Endothelial cell of umbilical vein (primary cell): ENCODE data around the gene ZNF581. TPM values are rescaled to one million over a fixed set of nuclear protein-coding genes. Genes with fewer than 3 reads are reported as not detected.
A peak's percentile ranks its signal among the peaks of the same experiment; 100 is the strongest.

Experiments
- BruUV-seq: library from RNA; stranded (reverse); fragments of 400-500 nt; replicated peaks from 2 replicates; lab custom pipeline; 2021; lab: Mats Ljungman, UMichigan
- CTCF ChIA-PET: fragments of 300-600, 350-600 bp; sonication (Branson Sonifier 250); formaldehyde crosslinking; loops from one replicate; lab custom pipeline; 2021; ENCODE audit warnings: antibody characterized with exemption, inconsistent platforms; lab: Charles Lee
- POLR2A ChIA-PET: fragments of 300-600, 350-600 bp; sonication (Branson Sonifier 250); formaldehyde crosslinking; loops from one replicate; lab custom pipeline; 2021; ENCODE audit warnings: antibody characterized with exemption, inconsistent platforms; lab: Charles Lee
- DNase-seq: peaks from one replicate; pipeline ENCODE4 v3.0.0-alpha.2; 2011; ENCODE audit warnings: low read depth, low spot score
- FAIRE-seq: peaks from 2 replicates; lab custom pipeline; 2011; peaks lifted over from hg19 to GRCh38; lab: Jason Lieb, UNC
- H2AFZ ChIP-seq: 2 replicates; pipeline ENCODE4 v1.6.0; 2012; ENCODE audit warnings: low read depth, low read length, control low read depth, inconsistent platforms
- H3K27ac ChIP-seq: 2 replicates; pipeline ENCODE4 v1.5.1; 2011; ENCODE audit warnings: low read depth, mild to moderate bottlenecking, control low read depth, low read length, moderate library complexity; ENCODE audit not compliant: insufficient read depth
- H3K27me3 ChIP-seq, 2 experiments: 2 replicates each; pipeline versions ENCODE4 v1.6.0 to v1.6.1; 2011; ENCODE audit warnings: low read length in 2 of 2, mixed read lengths in 1 of 2; ENCODE audit not compliant: control insufficient read depth in 2 of 2, insufficient read depth in 2 of 2
- H3K36me3 ChIP-seq, 2 experiments: 2 replicates in 1 of 2; 3 replicates in 1 of 2; pipeline ENCODE4 v1.5.1; 2011; ENCODE audit warnings: low read length in 2 of 2, mild to moderate bottlenecking in 1 of 2, moderate library complexity in 1 of 2; ENCODE audit not compliant: control insufficient read depth in 2 of 2, insufficient read depth in 2 of 2; ENCODE audit errors: extremely low read depth in 1 of 2
- H3K4me1 ChIP-seq: 3 replicates; pipeline ENCODE4 v1.5.1; 2011; ENCODE audit warnings: mild to moderate bottlenecking, low read length; ENCODE audit not compliant: control insufficient read depth, insufficient read depth; ENCODE audit errors: extremely low read depth
- H3K4me2 ChIP-seq: 2 replicates; pipeline ENCODE4 v1.6.1; 2011; ENCODE audit warnings: low read length, control low read depth, mixed read lengths; ENCODE audit not compliant: insufficient read depth
- H3K4me3 ChIP-seq, 3 experiments: fragments of 200-600 bp in 1 of 3; sonication (generic), shearing (Covaris generic) in 1 of 3; replicated peaks in 1 of 3; 2 replicates each; pipeline ENCODE4 v1.5.1; 2011 to 2016; ENCODE audit warnings: control low read depth in 3 of 3, low read length in 3 of 3, mild to moderate bottlenecking in 2 of 3, inconsistent platforms in 1 of 3, low read depth in 1 of 3, moderate library complexity in 1 of 3; ENCODE audit not compliant: insufficient read depth in 1 of 3
- H3K79me2 ChIP-seq: 2 replicates; pipeline ENCODE4 v1.6.0; 2012; ENCODE audit warnings: low read length, inconsistent platforms; ENCODE audit not compliant: control insufficient read depth, insufficient read depth
- H3K9ac ChIP-seq: replicated peaks from 2 replicates; pipeline ENCODE3; 2011; ENCODE audit warnings: low read length, control low read depth; ENCODE audit not compliant: insufficient read depth; ENCODE audit errors: extremely low read depth
- H3K9me1 ChIP-seq: replicated peaks from 3 replicates; pipeline ENCODE4 v1.6.0; 2011; ENCODE audit warnings: mild to moderate bottlenecking, low read length; ENCODE audit not compliant: control insufficient read depth, insufficient read depth; ENCODE audit errors: extremely low read depth
- H3K9me3 ChIP-seq: replicated peaks from 2 replicates; pipeline ENCODE4 v1.5.1; 2012; ENCODE audit warnings: low read length, inconsistent platforms; ENCODE audit not compliant: control insufficient read depth, insufficient read depth
- H4K20me1 ChIP-seq: replicated peaks from 2 replicates; pipeline ENCODE3; 2011; ENCODE audit warnings: mild to moderate bottlenecking, low read length; ENCODE audit not compliant: control insufficient read depth, insufficient read depth; ENCODE audit errors: extremely low read depth
- CTCF ChIP-seq, 2 donors: IDR thresholded peaks; 1 replicate in 1 of 2; 2 replicates in 1 of 2; pipeline ENCODE4 v1.5.1; 2011; ENCODE audit warnings: low read length in 2 of 2, mild to moderate bottlenecking in 2 of 2, moderate library complexity in 2 of 2, control low read depth in 1 of 2, inconsistent platforms in 1 of 2, low read depth in 1 of 2; ENCODE audit not compliant: insufficient read depth in 1 of 2; ENCODE audit errors: extremely low read depth in 1 of 2
- EZH2 ChIP-seq: IDR thresholded peaks from 2 replicates; pipeline ENCODE4 v1.6.1; 2012; ENCODE audit warnings: borderline replicate concordance, low read depth, mild to moderate bottlenecking, moderate library complexity, low read length, inconsistent platforms; ENCODE audit not compliant: severe bottlenecking
- FOS ChIP-seq: IDR thresholded peaks from 2 replicates; pipeline ENCODE4 v1.6.1; 2011; ENCODE audit warnings: mild to moderate bottlenecking, low read length, moderate library complexity, borderline replicate concordance; ENCODE audit not compliant: insufficient read depth
- GATA2 ChIP-seq: IDR thresholded peaks from 2 replicates; pipeline ENCODE4 v1.7.0; 2011; ENCODE audit warnings: low read depth, mild to moderate bottlenecking, moderate library complexity, mixed read lengths, low read length; ENCODE audit not compliant: insufficient read length, insufficient read depth
- JUN ChIP-seq: IDR thresholded peaks from 2 replicates; pipeline ENCODE4 v1.6.1; 2011; ENCODE audit warnings: borderline replicate concordance, low read depth; ENCODE audit not compliant: insufficient read length, insufficient read depth
- MYC ChIP-seq: IDR thresholded peaks from one replicate; pipeline ENCODE4 v1.6.1; 2011; ENCODE audit warnings: mild to moderate bottlenecking, low read depth, low read length
- POLR2A ChIP-seq: IDR thresholded peaks from 2 replicates; pipeline ENCODE4 v1.6.1; 2012; ENCODE audit warnings: low read depth, mild to moderate bottlenecking, control low read depth, low read length
- POLR2AphosphoS5 ChIP-seq: IDR thresholded peaks from 2 replicates; pipeline ENCODE4 v1.6.1; 2012; ENCODE audit warnings: low read depth, mild to moderate bottlenecking, control low read depth, low read length, moderate library complexity; ENCODE audit not compliant: insufficient read depth
- dilution Hi-C: fragments of 300-500 bp; cut with MboI; formaldehyde crosslinking; loops from one replicate; pipeline ENCODE4 v1.15.0; 2019; ENCODE audit warnings: low sequenced_read_pairs; ENCODE audit not compliant: extremely low pct_ligation_motif_present
- intact Hi-C: fragments of 100-400 bp; cut with micrococcal nuclease; formaldehyde crosslinking; loops from one replicate; pipeline ENCODE4 v1.10.0; 2022
- polyA plus RNA-seq, 4 experiments: library from polyadenylated mRNA; depleted of rRNA in 3 of 4; stranded (reverse) in 3 of 4; unstranded in 1 of 4; fragments of >200 nt; gene quantifications; 2 replicates each; pipeline versions ENCODE4 v1.2.1 to v1.2.3, GENCODE V29; 2011 to 2012; ENCODE audit warnings: missing spikeins in 1 of 4
- total RNA-seq: library from RNA; stranded (reverse); gene quantifications from 2 replicates; pipeline ENCODE4 v1.2.3, GENCODE V29; 2021

The ZNF581 gene
- total and polyA plus RNA-seq, 2 donors (not counting 3 experiments of a cell fraction or from before 2014, with no cell fraction given), result 31.4 to 32.3 TPM

- no TSS peak for BruUV-seq
- ChIA-PET POLR2A (no interaction called here), CTCF (interaction anchor here (1.4 to 1.7 kb wide), 2 partner anchors 12 to 168 kb away, joined by 3 to 4 read pairs; partner anchors contain the start of gene CCDC106)
- dilution Hi-C loops, result no loop called here
- no peak for FAIRE-seq
- Histone ChIP-seq H3K27ac (peak overlapping the region; percentile 93), H3K9me1 (no peaks in the 10 kb centered on the region), H3K36me3 (no peaks in the 10 kb centered on the region), H3K79me2 (peaks cover 22% of the 10 kb centered on the region), H3K9me3 (no peaks in the 10 kb centered on the region), H2AFZ (no peak overlapping the region), H3K9ac (peak overlapping the region; percentile 99), H3K4me2 (peak overlapping the region; percentile 96), H4K20me1 (no peaks in the 10 kb centered on the region), H3K27me3 (no peaks in the 10 kb centered on the region), H3K4me3 (peak overlapping the region in 2 of 3 experiments; percentile 64 to 91), H3K4me1 (peaks cover 18% of the 10 kb centered on the region)
- intact Hi-C loops, result loop anchor here (1.0 kb wide), 2 partner anchors 7 to 36 kb away; partner anchors contain the start of genes ZNF524 and ZNF581
- TF ChIP-seq POLR2AphosphoS5 (no peak), CTCF (IDR thresholded peaks at IDR 0.05; ENCODE audit: extremely low read depth in 1 of 2, insufficient read depth in 1 of 2, low read depth in 1 of 2, low read length in 2 of 2) (no peak), FOS (no peak), GATA2 (no peak), JUN (no peak), POLR2A (no peak), MYC (no peak), EZH2 (no peak)
- no peak for DNase-seq
Observed at GRCh38 chr19:55635856-55636440, 7.5 kb upstream of the ZNF581 start.
